ENCODE results near the gene NDRG4.

GRCh38 chr16:58510776-58511628 is 11.1 kb downstream of the NDRG4 start:
- TF ChIP-seq EZH2phosphoT487 (IDR thresholded peaks at IDR 0.05; ENCODE audit: borderline replicate concordance, low read length) = no peak
- TF ChIP-seq CTCF (IDR thresholded peaks at IDR 0.05; ENCODE audit: low read depth, low read length, poor library complexity, severe bottlenecking) = no peak

All from DOHH2 (cell line).